ENCODE data around the gene DIP2C. TPM values are rescaled to one million over a fixed set of nuclear protein-coding genes. Genes with fewer than 3 reads are reported as not detected.
"Not testable (repeated sequence)": the region's sequence is repeated elsewhere in the genome, so short reads cannot be mapped to it uniquely, and the experiment has no call there.

DIP2C gene
- total RNA-seq, 1 donor from 2014 or later = 3.6 TPM

DNA sequence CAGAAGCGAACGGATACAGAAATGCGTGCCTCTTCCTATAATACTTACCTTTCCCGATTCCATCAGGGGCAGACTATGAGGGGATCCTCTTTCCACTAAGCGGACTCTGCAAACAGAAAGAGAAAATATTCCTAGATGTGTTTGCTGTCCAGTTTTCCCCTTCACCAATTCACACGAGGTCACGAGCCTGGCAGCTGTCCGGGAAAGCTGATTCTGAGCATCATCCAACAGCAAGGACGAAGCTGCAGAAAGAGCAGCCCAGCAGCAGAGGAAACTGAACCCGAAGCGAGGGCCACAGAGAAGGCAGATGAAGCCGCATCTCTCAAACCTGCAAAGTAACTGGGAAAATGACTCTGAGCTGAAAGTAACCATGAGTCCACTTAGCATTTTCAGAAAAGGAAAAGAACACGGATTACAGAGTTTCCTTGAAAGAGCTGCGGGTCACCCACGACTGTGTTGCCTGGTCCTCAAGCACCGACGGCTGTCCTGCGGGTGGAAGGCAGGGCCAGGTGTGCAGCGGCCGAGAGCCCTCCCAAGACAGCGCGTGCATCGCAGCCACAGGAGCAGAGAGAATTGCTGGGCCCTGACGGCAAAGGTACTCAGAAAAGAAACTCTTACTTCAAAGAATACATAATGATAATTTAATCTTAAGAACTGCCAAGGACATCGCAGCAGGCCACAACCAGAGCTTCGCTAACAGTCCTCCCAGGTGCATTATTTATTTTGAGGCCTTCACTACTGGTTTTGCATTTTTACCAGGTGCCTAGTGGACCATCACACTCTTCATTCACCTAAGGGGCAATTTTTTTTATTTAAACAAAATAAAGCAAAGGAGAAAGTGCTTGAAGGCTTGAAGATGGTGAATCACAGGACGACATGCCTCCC, 400.9 kb downstream of the DIP2C start:
- ATAC-seq = no peak

DNA sequence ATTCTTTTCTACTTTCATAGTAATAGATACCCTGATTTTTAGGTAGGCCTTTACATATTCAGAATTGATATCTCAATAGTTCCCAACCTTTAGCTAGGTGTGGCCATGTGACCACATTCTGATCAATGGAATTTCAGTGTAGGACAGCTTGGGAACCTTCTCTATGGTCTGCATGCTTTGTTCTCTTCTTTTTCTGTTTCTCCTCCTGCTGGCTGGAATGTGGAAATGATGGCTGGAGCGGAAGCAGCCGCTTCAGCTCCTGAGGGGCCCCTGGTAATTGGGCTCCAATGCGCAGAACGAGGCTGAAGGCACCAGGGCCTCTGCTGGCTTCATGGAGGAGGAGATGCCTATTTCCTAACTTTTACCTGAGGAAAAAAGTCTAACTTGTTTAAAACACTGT, 401.7 kb downstream of the DIP2C start:
- ATAC-seq = no peak

DNA sequence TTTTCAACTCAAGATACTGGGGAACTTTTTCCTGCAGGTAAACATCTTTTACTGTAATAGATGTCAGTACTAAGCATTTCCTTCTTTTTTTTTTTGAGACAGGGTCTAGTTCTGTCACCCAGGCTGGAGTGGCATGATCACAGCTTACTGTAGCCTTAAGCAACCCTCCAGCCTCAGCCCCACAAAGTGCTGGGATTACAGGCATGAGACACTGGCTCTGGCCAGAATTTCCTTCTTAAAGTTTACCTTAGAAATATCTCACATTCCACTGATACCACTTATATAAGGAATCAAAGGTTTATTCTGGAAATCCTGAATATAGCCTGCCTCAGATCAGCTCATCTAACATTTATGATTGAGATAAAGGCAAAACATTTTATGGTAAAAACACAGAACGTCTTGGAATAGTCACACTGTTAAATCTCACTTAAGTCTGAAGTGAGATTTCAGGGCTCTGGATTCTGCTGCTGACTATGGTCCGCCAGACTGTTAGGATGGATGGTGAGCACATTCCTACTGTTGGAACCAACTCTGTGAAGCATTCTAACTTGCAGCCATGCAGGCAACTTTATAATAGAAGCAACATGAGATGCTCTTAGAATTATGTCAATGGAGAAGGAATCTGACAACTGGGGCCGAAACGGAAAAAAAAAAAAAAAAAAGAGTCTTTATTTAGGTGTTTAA, 402.3 kb downstream of the DIP2C start:
- no peak for ATAC-seq

DNA sequence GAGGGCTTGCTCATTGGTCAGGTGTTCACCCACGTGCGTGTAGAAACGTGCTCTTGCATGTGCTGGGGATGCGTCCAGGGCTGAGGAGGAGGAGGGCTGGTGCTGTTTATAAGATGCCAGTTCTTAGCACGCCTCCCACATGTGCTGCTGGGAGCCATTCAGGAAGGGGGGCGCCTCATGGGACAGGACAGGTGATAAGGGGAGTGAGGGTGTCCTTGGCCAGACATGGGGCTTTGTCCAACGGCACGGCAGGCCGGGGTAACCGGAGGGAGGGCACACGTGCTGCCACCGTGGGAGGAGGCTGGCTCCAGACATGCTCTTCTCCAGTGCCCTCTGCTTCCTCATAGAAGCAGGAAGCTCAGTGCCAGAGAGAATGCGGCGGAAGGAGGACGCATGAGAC, 404.3 kb downstream of the DIP2C start:
- ATAC-seq = no peak

DNA sequence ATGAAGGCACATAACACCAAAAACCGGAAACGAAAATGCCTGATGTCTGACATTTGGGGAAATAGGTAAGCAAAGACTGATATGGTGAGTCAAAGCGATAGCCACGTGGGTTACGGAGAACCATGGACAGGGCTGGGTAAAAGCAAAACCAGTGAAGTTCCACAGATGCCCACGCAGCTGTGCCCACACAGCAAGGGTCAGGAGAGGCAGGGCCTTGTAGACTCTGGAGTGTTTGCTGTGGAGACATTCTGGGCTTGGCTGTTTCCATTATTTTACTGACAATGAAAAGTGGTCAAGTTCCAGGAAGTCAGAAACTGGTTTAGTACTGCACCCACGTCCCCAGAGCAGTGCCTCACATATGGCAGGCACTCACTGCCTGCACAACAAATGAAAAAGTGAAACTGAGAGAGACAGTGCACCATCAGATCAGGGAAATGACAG, 405.5 kb downstream of the DIP2C start:
- no peak for ATAC-seq

DNA sequence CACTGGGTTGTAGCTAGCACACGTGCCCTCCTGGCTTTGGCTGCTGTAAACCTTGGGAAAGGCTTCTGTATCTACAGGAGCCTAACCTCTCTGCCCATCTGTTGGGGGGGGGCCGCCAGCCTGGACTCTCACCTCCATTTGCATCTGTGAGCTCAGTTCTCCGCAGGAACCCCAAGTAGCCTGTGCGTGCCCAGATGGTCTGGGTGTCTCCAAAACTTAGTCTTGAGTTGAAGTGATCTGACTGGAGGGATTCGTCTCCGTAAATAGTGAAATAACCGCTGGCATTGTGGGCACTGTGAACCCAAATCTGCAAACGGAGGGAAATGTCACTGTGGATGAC, 406.4 kb downstream of the DIP2C start:
- ATAC-seq = no peak

DNA sequence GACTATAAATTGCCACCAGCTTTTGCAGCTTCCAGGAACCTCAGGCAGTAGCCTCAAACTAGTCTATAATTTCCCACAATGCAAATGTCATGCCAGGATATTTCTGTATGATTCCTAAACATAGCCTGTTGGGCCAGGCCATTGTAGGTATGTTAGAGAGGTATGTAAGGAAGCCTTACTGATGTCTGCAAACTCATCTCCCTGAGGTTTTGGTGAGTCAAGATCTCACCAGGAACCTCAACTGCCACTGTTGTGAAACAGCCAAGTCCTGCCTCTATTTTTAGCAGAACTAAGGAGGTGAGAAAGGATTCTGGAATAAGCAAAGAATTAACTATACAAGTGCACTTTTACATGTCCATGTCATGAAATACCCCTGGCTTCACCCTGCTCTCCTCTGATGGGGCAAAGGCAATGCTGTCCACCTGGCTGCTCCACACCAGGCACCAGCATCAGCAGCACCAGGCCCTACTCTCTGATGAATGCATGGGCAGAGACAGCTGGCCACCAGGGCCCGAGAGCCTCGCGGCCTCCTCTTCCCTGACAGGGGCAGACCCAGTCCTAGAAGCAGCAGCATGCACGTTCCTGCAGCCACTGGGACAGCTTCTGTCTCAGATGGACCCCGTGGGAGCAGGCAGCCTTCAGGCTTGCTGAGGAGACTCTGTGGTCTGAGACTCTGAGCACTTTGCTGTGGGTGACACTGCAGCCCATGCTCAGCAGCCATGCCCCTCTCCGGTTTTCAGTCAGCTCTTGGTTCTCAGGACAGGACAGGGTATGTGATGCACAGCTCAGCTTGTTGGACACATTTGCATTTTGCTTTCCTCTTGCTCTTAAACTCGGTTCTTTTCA, 407.0 kb downstream of the DIP2C start:
- no peak for ATAC-seq

DNA sequence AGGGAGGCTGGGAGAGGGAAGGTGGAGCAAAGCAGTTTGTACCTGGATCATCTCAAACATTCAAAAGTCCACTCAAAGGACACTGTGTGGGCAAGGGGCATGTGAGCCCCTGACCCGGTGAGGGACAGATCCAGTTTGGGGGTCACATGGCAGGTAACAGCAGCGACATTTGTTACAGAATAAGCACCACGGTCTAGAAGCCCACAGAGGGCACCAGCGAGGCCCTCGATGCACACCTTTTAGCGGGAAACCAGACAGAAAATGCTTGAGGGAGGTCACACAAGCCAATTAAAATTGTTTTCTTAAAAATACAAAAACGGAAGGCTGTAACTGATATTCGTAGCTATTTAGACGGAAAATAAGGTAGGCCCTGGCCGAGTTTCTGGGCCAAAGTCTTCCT, 409.8 kb downstream of the DIP2C start:
- no peak for ATAC-seq

DNA sequence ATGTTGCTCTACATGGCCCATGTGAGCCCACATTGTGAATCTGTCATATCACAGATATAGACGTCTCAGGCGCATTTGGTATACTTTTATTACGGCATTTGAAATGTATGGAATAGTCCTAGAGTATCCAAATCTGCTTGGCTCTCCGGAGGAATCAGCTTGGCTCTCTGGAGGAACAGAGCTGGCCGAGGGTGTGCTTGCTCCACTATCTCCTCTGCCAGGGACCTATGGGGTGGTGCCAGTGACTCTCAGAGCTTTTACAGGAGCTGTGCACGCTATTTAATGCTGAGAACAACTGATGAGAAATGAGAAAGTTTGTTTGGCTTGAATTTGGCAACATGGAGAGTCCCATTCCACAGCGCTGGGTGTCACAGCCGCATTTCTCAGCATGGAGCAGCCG, 410.2 kb downstream of the DIP2C start:
- ATAC-seq = no peak

DNA sequence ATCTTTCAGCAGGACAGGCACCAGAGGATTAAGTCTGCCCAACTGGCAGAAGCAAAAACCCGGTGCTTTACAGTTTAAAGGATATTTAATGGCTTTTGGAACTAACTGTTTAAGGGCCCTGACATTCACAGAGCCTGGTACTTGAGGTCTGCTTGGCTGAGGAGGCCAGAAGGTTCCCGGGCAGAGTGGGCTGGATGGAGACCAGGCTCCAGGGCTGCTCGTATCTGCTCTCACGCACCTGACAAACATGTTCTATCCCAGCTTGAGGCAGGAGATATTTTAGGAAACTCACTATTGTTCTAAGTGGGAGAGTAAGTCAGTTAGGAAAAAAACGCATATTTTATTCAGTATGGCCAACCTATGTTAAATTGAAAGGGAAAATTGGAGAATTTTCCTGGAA, 410.8 kb downstream of the DIP2C start:
- ATAC-seq = no peak

DNA sequence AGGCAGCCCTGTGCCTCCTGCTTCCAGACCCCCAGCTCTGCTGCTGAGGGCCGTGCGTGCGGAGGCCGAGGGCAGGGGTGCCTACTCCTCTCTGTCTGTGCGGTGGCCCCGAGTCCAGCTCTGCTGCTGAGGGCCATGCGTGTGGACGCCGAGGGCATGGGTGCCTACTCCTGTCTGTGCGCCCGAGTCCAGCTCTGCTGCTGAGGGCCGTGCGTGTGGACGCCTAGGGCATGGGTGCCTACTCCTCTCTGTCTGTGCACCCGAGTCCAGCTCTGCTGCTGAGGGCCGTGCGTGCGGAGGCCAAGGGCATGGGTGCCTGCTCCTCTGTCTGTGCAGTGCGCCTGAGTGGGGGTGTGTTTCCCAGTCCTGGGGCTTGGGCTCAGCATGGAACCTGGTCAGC, 411.5 kb downstream of the DIP2C start:
- no peak for ATAC-seq

DNA sequence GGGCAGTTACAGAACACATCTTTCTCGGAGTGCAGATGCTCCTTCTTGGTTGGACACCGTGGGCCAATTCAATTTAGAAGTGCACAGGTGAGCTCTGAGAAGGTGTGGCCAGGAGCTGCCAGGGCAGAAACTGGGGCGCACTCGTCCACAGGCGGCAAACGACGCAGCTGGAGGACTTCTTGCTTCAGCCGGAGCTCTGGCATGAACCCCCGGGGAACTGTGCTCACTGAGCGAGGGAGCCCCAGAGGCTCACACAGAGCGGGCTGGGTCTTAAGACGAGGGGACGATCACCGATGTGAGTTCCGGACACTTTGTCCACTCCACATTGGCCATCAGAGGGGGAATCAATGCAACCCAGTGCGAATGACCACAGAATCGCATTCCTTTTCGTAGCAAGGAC, 413.8 kb downstream of the DIP2C start:
- ATAC-seq = no peak

DNA sequence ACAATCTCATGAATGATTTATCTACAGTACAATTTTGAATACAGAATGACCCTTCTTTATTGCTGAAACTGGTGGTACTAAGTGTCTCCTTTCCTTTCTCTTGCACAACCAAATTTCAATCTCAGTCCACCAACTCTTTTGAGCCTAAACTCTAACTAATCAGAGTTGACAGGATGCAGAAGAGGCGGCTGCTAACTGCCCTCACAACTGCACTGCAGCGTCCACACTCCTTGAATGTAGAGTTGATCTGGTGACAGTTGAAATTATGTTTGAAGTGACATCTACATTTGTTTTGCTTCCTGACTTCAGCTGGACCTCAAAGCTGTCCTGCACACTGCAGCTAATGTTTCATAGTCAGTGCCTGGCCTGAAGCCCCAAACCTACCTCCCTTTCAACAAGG, 414.6 kb downstream of the DIP2C start:
- ATAC-seq = no peak

DNA sequence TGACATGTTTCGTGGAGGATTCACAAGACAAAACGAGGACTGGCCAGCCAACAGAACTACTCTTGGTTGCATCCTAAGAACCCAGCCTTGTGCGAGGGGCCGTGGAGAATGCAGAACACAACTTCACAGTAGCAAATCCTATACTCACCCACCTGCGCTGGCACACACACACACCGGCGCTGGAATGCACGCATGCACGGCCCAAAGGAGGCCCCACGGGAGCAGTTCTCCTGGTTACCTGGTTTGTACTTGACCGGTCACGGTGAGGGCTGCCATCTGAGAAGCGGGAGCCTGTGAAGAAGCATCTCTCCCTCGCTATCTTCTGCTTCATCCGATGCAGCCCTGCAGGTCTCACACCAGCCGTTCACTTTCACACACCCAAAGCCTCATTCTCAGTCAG, 416.4 kb downstream of the DIP2C start:
- ATAC-seq = no peak

DNA sequence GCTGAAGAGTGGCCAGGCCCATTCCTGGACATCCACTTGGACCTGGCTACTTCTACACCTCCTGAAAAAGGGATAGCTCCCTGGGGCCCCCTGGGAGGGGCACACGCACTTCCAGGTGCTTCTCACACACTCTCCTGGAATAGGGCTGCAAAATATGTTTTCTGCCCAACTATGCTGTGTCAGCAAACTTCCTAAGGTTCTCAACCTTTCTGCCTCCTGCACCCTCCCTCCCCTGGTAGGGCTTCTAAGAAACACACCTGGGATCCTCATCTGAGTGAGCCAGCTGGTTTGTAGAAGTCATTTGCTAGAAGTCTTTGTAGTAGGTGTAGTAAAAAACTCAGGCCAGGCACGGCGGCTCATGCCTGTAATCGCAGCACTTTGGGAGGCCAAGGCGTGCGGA, 417.7 kb downstream of the DIP2C start:
- no peak for ATAC-seq

DNA sequence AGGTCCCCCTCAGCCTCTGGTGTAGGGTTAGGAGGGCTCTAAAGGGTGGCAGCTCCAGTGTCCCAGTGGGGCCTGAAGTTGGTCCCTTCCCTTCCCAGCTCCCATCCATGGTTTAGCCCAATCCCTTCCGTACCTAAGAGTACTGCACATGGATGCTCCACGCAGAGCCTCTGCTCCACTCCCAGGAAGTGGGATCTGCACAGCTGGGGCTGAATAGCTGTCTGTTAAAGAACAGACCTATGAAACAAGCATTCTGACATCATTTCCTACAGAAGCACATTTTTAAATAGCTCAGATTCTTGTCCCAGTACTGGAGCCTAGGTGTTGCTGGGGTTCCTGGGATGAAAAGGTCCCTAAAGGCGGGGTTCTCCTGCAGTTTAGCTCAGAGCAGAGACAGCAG, 418.3 kb downstream of the DIP2C start:
- ATAC-seq = no peak

DNA sequence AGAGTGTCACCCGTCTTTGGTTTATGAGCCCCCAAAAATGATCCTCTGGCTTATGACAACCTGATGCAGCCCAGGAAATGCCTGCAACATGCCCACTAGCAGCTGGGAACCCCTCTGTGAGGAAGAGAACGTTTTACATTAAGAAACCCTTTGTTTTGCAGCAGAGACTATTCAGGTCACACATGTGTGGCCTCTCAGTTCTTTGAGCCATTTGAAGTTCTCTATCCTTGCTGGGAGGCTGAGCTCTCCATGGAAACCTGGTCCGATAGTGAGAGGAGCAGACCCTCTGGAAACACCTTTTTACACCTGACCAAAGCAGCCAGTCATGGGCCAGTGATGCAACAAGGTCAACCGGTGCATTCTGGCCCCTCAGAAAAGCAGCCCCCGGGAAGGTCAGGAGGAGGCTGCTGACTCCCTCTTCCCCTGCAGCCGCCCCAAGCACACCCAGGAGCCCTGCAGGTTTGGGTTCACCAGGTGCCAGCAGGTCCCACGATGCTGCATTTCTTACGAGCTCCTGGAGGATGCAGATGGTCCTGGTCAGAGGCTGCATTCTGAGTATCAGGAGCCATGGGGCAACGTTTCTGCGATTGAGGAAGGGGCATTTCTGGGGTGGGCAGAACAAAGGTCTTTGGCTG, 419.9 kb downstream of the DIP2C start:
- no peak for ATAC-seq

DNA sequence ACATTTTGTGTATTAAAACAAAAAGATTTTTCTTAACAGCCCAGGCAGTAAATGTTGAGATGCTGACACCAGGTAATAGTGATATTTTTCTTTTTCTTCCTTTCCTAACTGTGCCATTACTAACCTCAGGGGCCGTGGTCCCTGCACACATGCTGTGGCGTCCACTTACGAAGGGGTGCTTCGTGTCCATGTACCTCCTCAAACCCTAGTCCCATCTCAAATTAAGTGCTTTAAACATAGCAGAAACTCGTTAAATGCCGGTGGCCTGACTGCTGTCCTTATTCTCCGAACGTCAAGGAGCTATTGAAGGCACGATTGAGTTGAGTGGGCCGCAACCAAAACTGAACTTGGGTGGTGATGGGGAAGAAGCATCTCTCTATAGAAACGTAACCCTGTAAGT, 421.8 kb downstream of the DIP2C start:
- ATAC-seq = no peak

DNA sequence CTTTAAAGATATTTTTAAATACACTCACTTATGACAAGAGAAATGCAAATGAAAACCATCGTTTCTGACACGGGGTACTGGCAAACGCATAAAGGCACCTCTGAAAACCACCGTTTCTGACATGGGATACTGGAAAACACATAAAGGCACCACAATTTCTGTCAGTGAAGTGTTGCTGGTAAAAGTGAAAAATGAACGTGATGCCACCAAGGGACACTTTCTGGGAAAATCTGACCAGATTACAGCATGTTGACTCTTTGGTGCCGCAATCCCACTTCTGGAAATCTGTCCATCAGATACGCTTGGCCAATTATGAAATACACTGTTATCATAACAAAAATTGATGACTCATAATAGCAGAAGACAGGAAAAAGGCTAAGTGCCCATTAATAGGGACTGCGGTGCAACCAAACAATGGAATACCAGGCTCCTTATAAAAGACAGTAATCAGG, 422.5 kb downstream of the DIP2C start:
- peak; percentile 33 for ATAC-seq

DNA sequence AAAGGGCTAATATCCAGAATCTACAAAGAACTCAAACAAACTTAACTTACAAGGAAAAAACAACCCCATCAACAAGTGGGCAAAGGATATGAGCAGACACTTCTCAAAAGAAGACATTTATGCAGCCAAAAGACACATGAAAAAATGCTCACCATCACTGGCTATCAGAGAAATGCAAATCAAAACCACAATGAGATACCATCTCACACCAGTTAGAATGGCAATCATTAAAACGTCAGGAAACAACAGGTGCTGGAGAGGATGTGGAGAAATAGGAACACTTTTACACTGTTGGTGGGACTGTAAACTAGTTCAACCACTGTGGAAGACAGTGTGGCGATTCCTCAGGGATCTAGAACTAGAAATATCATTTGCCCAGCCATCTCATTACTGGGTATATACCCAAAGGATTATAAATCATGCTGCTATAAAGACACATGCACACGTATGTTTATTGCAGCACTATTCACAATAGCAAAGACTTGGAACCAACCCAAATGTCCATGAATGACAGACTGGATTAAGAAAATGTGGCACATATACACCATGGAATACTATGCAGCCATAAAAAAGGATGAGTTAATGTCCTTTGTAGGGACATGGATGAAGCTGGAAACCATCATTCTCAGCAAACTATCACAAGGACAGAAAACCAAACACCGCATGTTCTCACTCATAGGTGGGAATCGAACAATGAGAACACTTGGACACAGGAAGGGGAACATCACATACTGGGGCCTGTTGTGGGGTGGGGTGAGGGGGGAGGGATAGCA, 423.5 kb downstream of the DIP2C start:
- ATAC-seq = not testable (repeated sequence)

DNA sequence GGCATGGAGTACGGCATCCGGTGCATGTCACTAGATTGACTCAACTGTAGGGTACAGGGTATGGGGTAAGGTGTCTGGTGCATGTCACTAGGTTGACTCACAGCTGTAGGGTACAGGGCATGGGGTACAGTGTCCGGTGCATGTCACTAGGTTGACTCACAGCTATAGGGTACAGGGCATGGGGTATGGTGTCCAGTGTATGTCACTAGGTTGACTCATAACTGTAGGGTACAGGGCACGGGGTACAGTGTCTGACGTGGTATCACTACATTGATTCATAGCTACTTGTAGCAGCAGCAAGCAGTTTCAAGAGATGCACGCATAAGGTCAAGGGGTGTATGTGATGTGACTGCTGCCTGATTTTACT, 424.4 kb downstream of the DIP2C start:
- ATAC-seq = not testable (repeated sequence)
